22Rv1 (cell line): ENCODE measurements around the gene CISD2.
"Not testable (repeated sequence)": the region's sequence is repeated elsewhere in the genome, so short reads cannot be mapped to it uniquely, and the experiment has no call there.

ENCODE experiments used
- H3K27ac ChIP-seq: fragments of 450-650 bp; 2 replicates; pipeline ENCODE4 v1.5.1; 2017
- CTCF ChIP-seq: fragments of 450-650 bp; IDR thresholded peaks from 2 replicates; pipeline ENCODE4 v1.5.1; 2017; ENCODE audit warnings: mild to moderate bottlenecking
- ZFX ChIP-seq: fragments of 450-650 bp; IDR thresholded peaks from 2 replicates; pipeline ENCODE4 v1.6.1; 2017; ENCODE audit warnings: antibody characterized with exemption, borderline replicate concordance

The CISD2 gene

GRCh38 chr4:102868153-102868780 is 525 bp upstream of the CISD2 start:
- peak overlapping the region; percentile 96 for H3K27ac ChIP-seq
- no peak for TF ChIP-seq CTCF

GRCh38 chr4:102869569-102870197 is 891 bp downstream of the CISD2 start:
- H3K27ac ChIP-seq = peak overlapping the region; percentile 96
- TF ChIP-seq CTCF = no peak

GRCh38 chr4:102871772-102872171 is 3.0 kb downstream of the CISD2 start:
- TF ChIP-seq CTCF = no peak
- TF ChIP-seq ZFX = no peak
- no peak overlapping the region for H3K27ac ChIP-seq

GRCh38 chr4:102877477-102878106 is 8.8 kb downstream of the CISD2 start:
- H3K27ac ChIP-seq = not testable (repeated sequence)

- 0 out of 2 replicates have a peak overlapping the region, but pooled peaks have one; percentile 12 for H3K27ac ChIP-seq
Observed at GRCh38 chr4:102878349-102878748, 9.6 kb downstream of the CISD2 start.

- TF ChIP-seq ZFX = no peak
- no peak for TF ChIP-seq CTCF
- no peak overlapping the region for H3K27ac ChIP-seq
Observed at GRCh38 chr4:102878901-102879300, 10.1 kb downstream of the CISD2 start.

- TF ChIP-seq ZFX (no peak), CTCF (no peak)
Observed at GRCh38 chr4:102881343-102881742, 12.6 kb downstream of the CISD2 start.

GRCh38 chr4:102883278-102883677 is 14.5 kb downstream of the CISD2 start:
- TF ChIP-seq ZFX (no peak), CTCF (no peak)
- no peak overlapping the region for H3K27ac ChIP-seq

More at GRCh38 chr4:102881343-102881742, 12.6 kb downstream of the CISD2 start:
- H3K27ac ChIP-seq = no peak overlapping the region

GRCh38 chr4:102888570-102888969 is 19.8 kb downstream of the CISD2 start:
- not testable (repeated sequence) for H3K27ac ChIP-seq

GRCh38 chr4:102889866-102890265 is 21.1 kb downstream of the CISD2 start:
- H3K27ac ChIP-seq = not testable (repeated sequence)

- H3K27ac ChIP-seq = not testable (repeated sequence)
Observed at GRCh38 chr4:102896547-102896946, 27.8 kb downstream of the CISD2 start.

- not testable (repeated sequence) for H3K27ac ChIP-seq
Observed at GRCh38 chr4:102897610-102898009, 28.8 kb downstream of the CISD2 start.
